ENCODE data around the gene IGFBP1. TPM values are rescaled to one million over a fixed set of nuclear protein-coding genes. Genes with fewer than 3 reads are reported as not detected.
A peak's percentile ranks its signal among the peaks of the same experiment; 100 is the strongest.

Gene IGFBP1
- total and polyA plus RNA-seq, 2 of the 13 experiments (the other 11 are each of a cell fraction or from before 2014, with no cell fraction given): 5.4 to 885 TPM

- TF ChIP-seq AHDC1 (CRISPR knock-in tag; IDR thresholded peaks at IDR 0.05; ENCODE audit: borderline replicate concordance) (peak; percentile 28), DR1 (CRISPR knock-in tag; IDR thresholded peaks at IDR 0.05) (no peak; the same call in 1 of the 2 replicates), HMGA1 (CRISPR knock-in tag; conservative IDR thresholded peaks at IDR 0.05) (no peak), ZNF230 (CRISPR knock-in tag; IDR thresholded peaks at IDR 0.05) (peak; percentile 89; the same call in 1 of the 2 replicates), CBX5 (CRISPR knock-in tag; IDR thresholded peaks at IDR 0.05; ENCODE audit: borderline replicate concordance) (peak; percentile 88), MTA3 (CRISPR knock-in tag; IDR thresholded peaks at IDR 0.05) (no peak), HCFC1 (IDR thresholded peaks at IDR 0.05; ENCODE audit: low read depth, low read length) (no peak), USF2 (IDR thresholded peaks at IDR 0.05; ENCODE audit: low read depth, low read length) (peak; percentile 52; the same call in 1 of the 2 replicates), USF2 (CRISPR knock-in tag; IDR thresholded peaks at IDR 0.05; ENCODE audit: borderline replicate concordance) (peak; percentile 21; the same call in 1 of the 2 replicates), PRDM15 (CRISPR knock-in tag; IDR thresholded peaks at IDR 0.05) (no peak), YEATS4 (CRISPR knock-in tag; IDR thresholded peaks at IDR 0.05; ENCODE audit: borderline replicate concordance) (no peak; the same call in 1 of the 2 replicates), SAFB2 (CRISPR knock-in tag; IDR thresholded peaks at IDR 0.05; ENCODE audit: borderline replicate concordance, low read depth) (peak; percentile 98), MBD4 (IDR thresholded peaks at IDR 0.05; ENCODE audit: borderline replicate concordance, low read length) (no peak), ZNF274 (CRISPR knock-in tag; IDR thresholded peaks at IDR 0.05) (peak; percentile 97), NPAS2 (CRISPR knock-in tag; IDR thresholded peaks at IDR 0.05; ENCODE audit: borderline replicate concordance) (no peak; the same call in 1 of the 2 replicates), MTA1 (CRISPR knock-in tag; IDR thresholded peaks at IDR 0.05; ENCODE audit: borderline replicate concordance) (0 out of 2 replicates have a peak, but pooled peaks have one; percentile 91)
Observed at GRCh38 chr7:45888185-45888992, at the start of gene IGFBP1 (continued).

All from HepG2 (cell line).